ENCODE data around the gene RBM34. TPM values are rescaled to one million over a fixed set of nuclear protein-coding genes. Genes with fewer than 3 reads are reported as not detected.
"Not testable (repeated sequence)": the region's sequence is repeated elsewhere in the genome, so short reads cannot be mapped to it uniquely, and the experiment has no call there.

Gene RBM34
- total and polyA plus RNA-seq, 4 experiments from 2014 or later = 55.2 to 120 (median 99.7) TPM

DNA sequence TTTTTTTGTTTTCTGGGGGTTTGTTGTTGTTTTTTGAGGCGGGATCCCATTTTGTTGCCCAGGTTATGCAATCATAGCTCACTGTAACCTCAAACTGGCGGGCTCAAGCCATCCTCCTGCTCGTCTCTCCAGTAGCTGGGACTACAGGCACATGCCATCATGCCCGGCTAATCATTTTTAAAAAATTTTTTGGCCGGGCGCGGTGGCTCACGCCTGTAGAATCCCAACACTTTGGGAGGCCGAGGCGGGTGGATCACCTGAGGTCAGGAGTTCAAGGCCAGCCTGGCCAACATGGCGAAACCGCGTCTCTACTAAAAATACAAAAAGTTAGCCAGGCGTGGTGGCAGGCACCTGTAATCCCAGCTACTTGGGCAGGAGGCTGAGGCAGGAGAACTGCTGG, 63.5 kb downstream of the RBM34 start:
- H3K4me3 Mint-ChIP-seq; DNase-seq; H3K9me3 Mint-ChIP-seq; POLR2A ChIA-PET (ENCODE audit: partially characterized antibody); H3K36me3 ChIP-seq (ENCODE audit: insufficient read depth, low read length); H3K27ac ChIP-seq (ENCODE audit: low read depth, low read length); H3K36me3 Mint-ChIP-seq; intact Hi-C loops (cut with micrococcal nuclease); H3K4me3 ChIP-seq (ENCODE audit: low read length in 2 of 2); H3K27me3 Mint-ChIP-seq; H3K9me3 ChIP-seq (ENCODE audit: control insufficient read depth in 1 of 2, low read length in 2 of 2); H3K27ac Mint-ChIP-seq; H3K27me3 ChIP-seq (ENCODE audit: insufficient read depth, low read length): not testable (repeated sequence)
- CTCF ChIA-PET (ENCODE audit: partially characterized antibody) = interaction anchor here (1.3 to 8.3 kb wide), 2 partner anchors 317 to 497 kb away, joined by 3 to 96 read pairs; no protein-coding TSS in a partner anchor
- peaks cover 17% of the 10 kb centered on the region for H3K4me1 ChIP-seq (ENCODE audit: insufficient read depth, low read length)
- peaks cover 8 to 18% (median 11%) of the 10 kb centered on the region in 4 donors for H3K4me1 Mint-ChIP-seq

DNA sequence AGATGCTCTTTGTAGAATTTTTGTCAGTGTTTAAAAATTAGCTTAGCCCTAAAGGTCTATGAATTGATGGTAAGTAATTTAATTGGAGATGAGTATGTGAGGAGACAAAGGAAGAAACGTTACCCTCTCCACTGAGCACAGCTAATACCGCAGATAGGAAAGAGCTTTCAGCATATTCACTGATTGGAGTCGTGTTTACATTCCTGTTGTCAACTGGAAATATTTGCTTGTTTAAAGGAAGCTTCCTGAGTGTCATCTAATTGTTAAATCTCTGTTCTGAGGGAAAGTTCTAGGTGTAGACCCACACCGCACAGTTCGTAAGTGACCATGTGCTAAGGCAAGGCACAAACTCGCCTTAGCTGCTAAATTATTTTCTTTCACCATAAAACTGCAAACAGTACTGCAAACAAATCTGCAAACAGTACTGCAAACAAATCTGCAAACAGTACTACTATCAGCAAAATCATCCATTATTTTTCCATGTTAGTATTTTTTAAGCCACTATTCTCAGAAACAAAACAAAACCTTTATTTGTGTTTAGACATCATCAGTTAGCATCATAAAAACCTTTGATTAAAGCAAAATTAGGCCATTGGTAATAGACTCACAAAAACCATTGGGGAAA, 65.0 kb downstream of the RBM34 start:
- H3K36me3 ChIP-seq (ENCODE audit: insufficient read depth, low read length) = no peaks in the 10 kb centered on the region
- POLR2A ChIA-PET (ENCODE audit: partially characterized antibody) = interaction anchor here (0.6 to 0.9 kb wide), 2 partner anchors 372 to 485 kb away, joined by 3 to 5 read pairs; no protein-coding TSS in a partner anchor
- no peak overlapping the region for H3K27ac ChIP-seq (ENCODE audit: low read depth, low read length)
- peaks cover 0 to 5% of the 10 kb centered on the region in 2 donors for H3K27me3 Mint-ChIP-seq
- H3K4me1 Mint-ChIP-seq = peaks cover 5 to 9% (median 6%) of the 10 kb centered on the region in 4 donors
- no peak overlapping the region for H3K4me3 ChIP-seq (ENCODE audit: low read length in 2 of 2)
- H3K4me3 Mint-ChIP-seq = no peak overlapping the region
- intact Hi-C loops (cut with micrococcal nuclease) = no loop called here
- H3K36me3 Mint-ChIP-seq = no peaks in the 10 kb centered on the region
- no peak overlapping the region for H3K27ac Mint-ChIP-seq
- peaks cover 9% of the 10 kb centered on the region for H3K4me1 ChIP-seq (ENCODE audit: insufficient read depth, low read length)
- no peak for DNase-seq
- H3K27me3 ChIP-seq (ENCODE audit: insufficient read depth, low read length) = no peaks in the 10 kb centered on the region
- H3K9me3 Mint-ChIP-seq = no peaks in the 10 kb centered on the region
- CTCF ChIA-PET (ENCODE audit: partially characterized antibody) = interaction anchor here (0.8 to 9.0 kb wide), 8 partner anchors 10 to 511 kb away, joined by 3 to 96 read pairs (median 3); no protein-coding TSS in a partner anchor
- no peaks in the 10 kb centered on the region for H3K9me3 ChIP-seq (ENCODE audit: control insufficient read depth in 1 of 2, low read length in 2 of 2)

DNA sequence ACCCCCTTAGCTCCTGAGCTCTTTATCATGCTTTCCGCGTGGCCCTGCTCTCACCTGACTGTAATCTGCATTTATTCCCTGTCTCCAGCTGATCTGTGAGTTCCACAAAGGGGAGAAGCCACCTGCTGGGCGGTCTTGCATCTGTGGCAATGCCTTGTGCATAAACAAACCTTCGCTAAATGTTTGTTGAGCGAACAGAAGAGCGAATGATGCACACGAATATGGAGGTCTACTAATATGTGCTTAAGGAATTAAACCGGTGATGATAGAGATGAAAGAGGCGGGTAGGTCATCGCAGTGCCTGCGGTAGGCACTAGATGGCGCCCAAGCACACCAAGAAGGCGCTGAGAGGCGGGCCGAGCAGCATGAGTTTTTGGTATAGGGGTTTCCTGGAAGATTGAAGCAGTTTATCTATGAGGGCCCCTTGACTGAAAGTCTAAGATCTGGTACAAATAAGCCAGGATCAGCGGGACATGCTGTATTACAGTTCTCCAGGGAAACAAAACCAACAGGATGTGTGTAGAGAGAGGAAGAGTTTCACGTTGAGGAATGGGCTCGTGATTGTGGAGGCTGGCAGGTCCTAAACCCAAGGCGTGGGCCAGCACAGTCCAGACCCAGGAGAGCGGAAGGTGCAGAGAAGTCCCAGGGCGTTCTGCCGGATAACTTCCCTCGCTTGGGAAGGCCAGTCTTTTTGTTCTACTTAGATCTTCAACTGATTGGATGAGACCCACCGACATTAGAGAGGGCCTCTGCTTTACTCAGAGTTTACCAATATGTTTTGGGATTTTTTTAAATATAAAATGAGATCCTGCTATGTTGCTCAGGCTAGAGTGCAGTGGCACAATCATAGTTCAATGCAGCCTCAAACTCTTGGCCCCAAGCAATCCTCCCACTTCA, 67.1 kb downstream of the RBM34 start:
- Histone ChIP-seq H3K4me1 (ENCODE audit: insufficient read depth, low read length) (peaks cover 9% of the 10 kb centered on the region), H3K36me3 (ENCODE audit: insufficient read depth, low read length) (no peaks in the 10 kb centered on the region), H3K9me3 (ENCODE audit: control insufficient read depth in 1 of 2, low read length in 2 of 2) (no peaks in the 10 kb centered on the region), H3K4me3 (ENCODE audit: low read length in 2 of 2) (no peak overlapping the region), H3K27me3 (ENCODE audit: insufficient read depth, low read length) (no peaks in the 10 kb centered on the region), H3K27ac (ENCODE audit: low read depth, low read length) (no peak overlapping the region)
- Mint-ChIP-seq H3K4me3 (peak overlapping the region in 1 of 8 donors; percentile 39), H3K9me3 (no peaks in the 10 kb centered on the region), H3K4me1 (peaks cover 6 to 10% (median 7%) of the 10 kb centered on the region in 4 donors), H3K27me3 (peaks cover 0 to 5% of the 10 kb centered on the region in 2 donors), H3K36me3 (no peaks in the 10 kb centered on the region), H3K27ac (peak overlapping the region in 3 of 7 donors; percentile 14 to 71 (median 29))
- intact Hi-C loops (cut with micrococcal nuclease) = loop anchor here (1.0 kb wide), 1 partner anchor 323 kb away; no protein-coding TSS in a partner anchor
- peak; percentile 77 to 80 (median 79) for DNase-seq
- ChIA-PET POLR2A (ENCODE audit: partially characterized antibody) (no interaction called here), CTCF (ENCODE audit: partially characterized antibody) (interaction anchor here (0.6 to 9.0 kb wide), 13 partner anchors 11 to 595 kb away, joined by 3 to 96 read pairs (median 4); no protein-coding TSS in a partner anchor)

DNA sequence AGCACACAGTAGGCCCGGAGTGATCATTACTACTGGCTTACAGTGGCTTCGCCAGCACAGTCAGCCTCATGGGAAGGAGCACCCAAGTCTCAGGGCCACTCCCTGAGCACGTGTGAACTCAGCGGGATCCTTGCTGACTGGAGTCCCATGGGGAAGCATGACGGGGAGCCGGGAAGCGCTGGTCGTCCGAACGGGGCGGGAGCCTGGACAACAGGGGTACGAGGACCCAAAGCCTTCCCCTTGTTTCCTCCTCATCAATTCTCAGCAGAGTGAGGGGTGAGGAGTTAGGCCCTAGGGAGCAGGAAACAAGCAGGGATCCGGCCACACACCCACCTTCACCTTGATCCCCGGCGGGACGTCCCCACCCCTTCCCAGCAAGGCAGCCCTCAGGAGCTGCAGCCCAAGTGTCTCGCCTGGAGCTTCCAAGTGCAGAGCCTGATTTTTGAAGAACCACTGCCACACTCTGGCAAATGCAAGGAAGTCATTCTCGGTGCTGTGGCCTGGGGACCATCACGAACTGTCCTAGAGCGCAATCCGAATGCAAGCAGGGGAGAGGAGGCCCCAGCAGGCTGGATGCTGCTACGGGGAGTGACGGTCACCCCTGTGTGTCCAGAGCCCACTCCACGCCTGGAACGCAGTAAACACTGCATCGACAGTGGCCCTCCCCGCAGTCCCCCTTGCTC, 67.9 kb downstream of the RBM34 start:
- Mint-ChIP-seq H3K36me3 (no peaks in the 10 kb centered on the region), H3K4me1 (peaks cover 6 to 10% (median 7%) of the 10 kb centered on the region in 4 donors), H3K27ac (peak overlapping the region in 1 of 7 donors; percentile 29), H3K9me3 (no peaks in the 10 kb centered on the region), H3K4me3 (no peak overlapping the region), H3K27me3 (peaks cover 0 to 5% of the 10 kb centered on the region in 2 donors)
- H3K27ac ChIP-seq (ENCODE audit: low read depth, low read length) = no peak overlapping the region
- H3K9me3 ChIP-seq (ENCODE audit: control insufficient read depth in 1 of 2, low read length in 2 of 2) = no peaks in the 10 kb centered on the region
- intact Hi-C loops (cut with micrococcal nuclease) = loop anchor here (1.0 kb wide), 1 partner anchor 324 kb away; no protein-coding TSS in a partner anchor
- H3K27me3 ChIP-seq (ENCODE audit: insufficient read depth, low read length) = no peaks in the 10 kb centered on the region
- H3K36me3 ChIP-seq (ENCODE audit: insufficient read depth, low read length) = no peaks in the 10 kb centered on the region
- CTCF ChIA-PET (ENCODE audit: partially characterized antibody) = interaction anchor here (0.7 to 9.0 kb wide), 8 partner anchors 10 to 594 kb away, joined by 3 to 96 read pairs (median 4); no protein-coding TSS in a partner anchor
- H3K4me3 ChIP-seq (ENCODE audit: low read length in 2 of 2) = no peak overlapping the region
- no peak for DNase-seq
- POLR2A ChIA-PET (ENCODE audit: partially characterized antibody) = no interaction called here
- peaks cover 9% of the 10 kb centered on the region for H3K4me1 ChIP-seq (ENCODE audit: insufficient read depth, low read length)

DNA sequence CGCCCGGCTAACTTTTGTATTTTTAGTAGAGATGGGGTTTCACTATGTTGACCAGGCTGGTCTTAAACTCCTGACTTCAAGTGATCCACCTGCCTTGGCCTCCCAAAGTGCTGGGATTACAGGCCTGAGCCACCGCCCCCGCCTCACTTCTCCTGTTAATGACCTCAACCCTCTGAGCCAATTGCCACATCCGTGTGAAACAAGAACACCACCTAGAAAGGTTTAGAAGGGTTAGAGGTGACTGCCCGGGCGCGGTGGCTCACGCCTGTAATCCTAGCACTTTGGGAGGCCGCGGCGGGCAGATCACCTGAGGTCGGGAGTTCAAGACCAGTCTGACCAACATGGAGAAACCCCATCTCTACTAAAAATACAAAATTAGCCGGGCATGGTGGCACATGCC, 68.6 kb downstream of the RBM34 start:
- CTCF ChIA-PET (ENCODE audit: partially characterized antibody) = interaction anchor here (0.7 to 9.0 kb wide), 7 partner anchors 9 to 593 kb away, joined by 3 to 75 read pairs (median 4); no protein-coding TSS in a partner anchor
- H3K27me3 ChIP-seq (ENCODE audit: insufficient read depth, low read length); DNase-seq; H3K4me3 ChIP-seq (ENCODE audit: low read length in 2 of 2); H3K4me1 Mint-ChIP-seq; POLR2A ChIA-PET (ENCODE audit: partially characterized antibody); H3K4me1 ChIP-seq (ENCODE audit: insufficient read depth, low read length); H3K4me3 Mint-ChIP-seq; H3K36me3 Mint-ChIP-seq; H3K27ac Mint-ChIP-seq; H3K27ac ChIP-seq (ENCODE audit: low read depth, low read length); H3K27me3 Mint-ChIP-seq; H3K36me3 ChIP-seq (ENCODE audit: insufficient read depth, low read length); H3K9me3 ChIP-seq (ENCODE audit: control insufficient read depth in 1 of 2, low read length in 2 of 2); intact Hi-C loops (cut with micrococcal nuclease); H3K9me3 Mint-ChIP-seq: not testable (repeated sequence)

DNA sequence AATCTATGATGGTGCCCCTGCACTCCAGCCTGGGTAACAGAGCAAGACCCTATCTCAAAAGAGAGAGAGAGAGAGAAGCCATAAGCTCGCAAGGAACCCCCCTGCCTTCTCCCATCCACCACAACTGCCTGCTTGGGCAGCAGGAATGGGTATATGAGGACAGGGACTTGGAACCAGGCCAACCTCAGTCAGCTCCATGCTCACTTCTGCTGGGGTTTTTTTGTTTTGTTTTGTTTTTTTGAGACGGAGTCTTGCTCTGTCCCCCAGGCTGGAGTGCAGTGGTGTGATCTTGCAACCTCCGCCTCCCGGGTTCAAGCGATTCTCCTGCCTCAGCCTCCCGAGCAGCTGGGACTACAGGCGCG, 69.0 kb downstream of the RBM34 start:
- DNase-seq, H3K27me3 Mint-ChIP-seq: not testable (repeated sequence)
- POLR2A ChIA-PET (ENCODE audit: partially characterized antibody) = interaction anchor here (0.6 kb wide), 1 partner anchor 670 kb away, joined by 3 read pairs; no protein-coding TSS in a partner anchor

More for the DNA sequence above, 69.0 kb downstream of the RBM34 start:
- H3K4me3 Mint-ChIP-seq; H3K4me3 ChIP-seq (ENCODE audit: low read length in 2 of 2); H3K9me3 ChIP-seq (ENCODE audit: control insufficient read depth in 1 of 2, low read length in 2 of 2); H3K27me3 ChIP-seq (ENCODE audit: insufficient read depth, low read length); H3K4me1 ChIP-seq (ENCODE audit: insufficient read depth, low read length); H3K9me3 Mint-ChIP-seq; H3K27ac ChIP-seq (ENCODE audit: low read depth, low read length); H3K36me3 Mint-ChIP-seq; H3K36me3 ChIP-seq (ENCODE audit: insufficient read depth, low read length); H3K4me1 Mint-ChIP-seq; H3K27ac Mint-ChIP-seq; intact Hi-C loops (cut with micrococcal nuclease): not testable (repeated sequence)
- CTCF ChIA-PET (ENCODE audit: partially characterized antibody) = interaction anchor here (0.7 to 9.0 kb wide), 6 partner anchors 9 to 555 kb away, joined by 3 to 75 read pairs (median 4); no protein-coding TSS in a partner anchor

All from CD4-positive, alpha-beta memory T cell (primary cell).